Activated B cell treated with CpG ODN at 0.5 μM for 24 hours (primary cell): ENCODE results near the gene NRXN2. TPM values are rescaled to one million over a fixed set of nuclear protein-coding genes. Genes with fewer than 3 reads are reported as not detected.

Source experiments
- ATAC-seq: fragments of 200-7000 bp; cut with Tn5 transposase; one replicate; pipeline ENCODE4 v1.10.0; 2021; ENCODE audit warnings: low read depth, mild to moderate bottlenecking, moderate library complexity
- CTCF ChIA-PET: fragments of 350-600 bp; sonication (Branson Sonifier 250); formaldehyde crosslinking; loops from one replicate; lab custom pipeline; 2021; ENCODE audit warnings: antibody characterized with exemption; lab: Charles Lee
- POLR2A ChIA-PET: fragments of 350-600 bp; sonication (Branson Sonifier 250); formaldehyde crosslinking; loops from one replicate; lab custom pipeline; 2021; ENCODE audit warnings: antibody characterized with exemption; lab: Charles Lee
- DNase-seq: peaks from one replicate; pipeline ENCODE4 v3.0.0; 2022
- H3K27ac Mint-ChIP-seq: one replicate; pipeline ENCODE4 v1.8.0; 2020; ENCODE audit warnings: mixed read lengths
- H3K27me3 Mint-ChIP-seq: one replicate; pipeline ENCODE4 v1.8.0; 2021; ENCODE audit warnings: mixed read lengths
- H3K36me3 Mint-ChIP-seq: one replicate; pipeline ENCODE4 v1.8.0; 2021; ENCODE audit warnings: low read depth, mixed read lengths
- H3K4me1 Mint-ChIP-seq: one replicate; pipeline ENCODE4 v1.8.0; 2021; ENCODE audit warnings: mixed read lengths
- H3K4me3 Mint-ChIP-seq: one replicate; pipeline ENCODE4 v1.8.0; 2020; ENCODE audit warnings: mild to moderate bottlenecking, mixed read lengths
- H3K9me3 Mint-ChIP-seq: one replicate; pipeline ENCODE4 v1.8.0; 2020; ENCODE audit warnings: mixed read lengths
- intact Hi-C: fragments of 100-400 bp; cut with micrococcal nuclease; formaldehyde crosslinking; loops from one replicate; pipeline ENCODE4 v1.15.1; 2024
- total RNA-seq: library from RNA; stranded (reverse); gene quantifications from 2 replicates; pipeline ENCODE4 v1.2.3, GENCODE V29; 2022
- TF ChIP-seq, protein P1 (sequence below): fragments of 200-600 bp; IDR thresholded peaks from one replicate; pipeline ENCODE4 v1.8.0; 2022; ENCODE audit warnings: antibody characterized with exemption, mild to moderate bottlenecking

The NRXN2 gene
- total RNA-seq, 1 donor from 2014 or later: 0.73 TPM

DNA sequence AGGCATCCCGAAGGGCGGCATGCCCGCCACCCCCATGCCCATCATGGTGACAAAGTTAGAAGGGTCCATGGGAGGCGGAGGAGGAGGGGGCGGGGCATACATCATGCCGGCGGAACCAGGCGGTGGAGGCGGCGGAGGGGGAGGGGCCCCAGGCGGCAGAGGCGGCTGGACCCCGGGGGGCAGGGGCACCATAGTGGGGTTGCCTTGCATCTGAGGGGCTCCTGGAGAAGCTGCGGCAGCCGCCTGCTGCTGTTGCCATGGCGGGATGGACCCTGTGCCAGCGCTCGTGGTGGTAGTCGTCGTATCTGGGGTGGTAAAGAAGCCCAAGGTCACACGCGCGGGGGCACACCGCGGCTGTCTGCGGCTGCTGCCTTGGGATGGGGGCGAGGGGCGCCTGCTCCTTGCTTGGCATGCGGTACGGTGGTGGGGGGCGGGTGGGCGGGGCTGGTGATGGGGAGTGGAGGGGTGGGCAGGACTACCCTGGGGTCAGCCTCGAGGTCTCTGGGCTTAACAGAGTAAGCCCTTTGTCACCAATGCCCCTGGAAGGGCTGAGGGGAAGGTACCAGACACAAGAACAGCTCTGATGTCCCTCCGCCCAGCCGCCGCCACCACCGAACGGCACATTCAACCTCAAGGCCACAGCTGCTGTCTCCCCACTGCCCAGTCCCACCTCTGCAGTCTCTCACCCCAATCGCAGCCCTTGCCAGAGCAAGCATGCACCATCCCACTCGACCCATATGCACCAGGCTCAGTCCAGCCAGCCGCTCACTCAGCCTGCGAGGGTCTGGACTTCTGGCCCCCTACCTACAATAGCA lies 43.1 kb upstream of the NRXN2 start:
- H3K4me1 Mint-ChIP-seq: peaks cover 91% of the 10 kb centered on the region
- H3K27me3 Mint-ChIP-seq: no peaks in the 10 kb centered on the region
- TF ChIP-seq, protein P1, sequence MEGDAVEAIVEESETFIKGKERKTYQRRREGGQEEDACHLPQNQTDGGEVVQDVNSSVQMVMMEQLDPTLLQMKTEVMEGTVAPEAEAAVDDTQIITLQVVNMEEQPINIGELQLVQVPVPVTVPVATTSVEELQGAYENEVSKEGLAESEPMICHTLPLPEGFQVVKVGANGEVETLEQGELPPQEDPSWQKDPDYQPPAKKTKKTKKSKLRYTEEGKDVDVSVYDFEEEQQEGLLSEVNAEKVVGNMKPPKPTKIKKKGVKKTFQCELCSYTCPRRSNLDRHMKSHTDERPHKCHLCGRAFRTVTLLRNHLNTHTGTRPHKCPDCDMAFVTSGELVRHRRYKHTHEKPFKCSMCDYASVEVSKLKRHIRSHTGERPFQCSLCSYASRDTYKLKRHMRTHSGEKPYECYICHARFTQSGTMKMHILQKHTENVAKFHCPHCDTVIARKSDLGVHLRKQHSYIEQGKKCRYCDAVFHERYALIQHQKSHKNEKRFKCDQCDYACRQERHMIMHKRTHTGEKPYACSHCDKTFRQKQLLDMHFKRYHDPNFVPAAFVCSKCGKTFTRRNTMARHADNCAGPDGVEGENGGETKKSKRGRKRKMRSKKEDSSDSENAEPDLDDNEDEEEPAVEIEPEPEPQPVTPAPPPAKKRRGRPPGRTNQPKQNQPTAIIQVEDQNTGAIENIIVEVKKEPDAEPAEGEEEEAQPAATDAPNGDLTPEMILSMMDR: no peak
- no peak overlapping the region for H3K27ac Mint-ChIP-seq
- no peak for DNase-seq
- ChIA-PET CTCF (interaction anchor here (4.5 kb wide), 1 partner anchor 22 kb away, joined by 24 read pairs; the partner anchor contains the start of gene RASGRP2), POLR2A (interaction anchor here (1.0 to 7.7 kb wide), 4 partner anchors 11 to 21 kb away, joined by 4 to 158 read pairs (median 6); partner anchors contain the start of genes RASGRP2 and SF1)
- H3K9me3 Mint-ChIP-seq: no peaks in the 10 kb centered on the region
- H3K36me3 Mint-ChIP-seq: peaks cover 86% of the 10 kb centered on the region
- H3K4me3 Mint-ChIP-seq: no peak overlapping the region
- intact Hi-C loops: no loop called here
- no peak for ATAC-seq

DNA sequence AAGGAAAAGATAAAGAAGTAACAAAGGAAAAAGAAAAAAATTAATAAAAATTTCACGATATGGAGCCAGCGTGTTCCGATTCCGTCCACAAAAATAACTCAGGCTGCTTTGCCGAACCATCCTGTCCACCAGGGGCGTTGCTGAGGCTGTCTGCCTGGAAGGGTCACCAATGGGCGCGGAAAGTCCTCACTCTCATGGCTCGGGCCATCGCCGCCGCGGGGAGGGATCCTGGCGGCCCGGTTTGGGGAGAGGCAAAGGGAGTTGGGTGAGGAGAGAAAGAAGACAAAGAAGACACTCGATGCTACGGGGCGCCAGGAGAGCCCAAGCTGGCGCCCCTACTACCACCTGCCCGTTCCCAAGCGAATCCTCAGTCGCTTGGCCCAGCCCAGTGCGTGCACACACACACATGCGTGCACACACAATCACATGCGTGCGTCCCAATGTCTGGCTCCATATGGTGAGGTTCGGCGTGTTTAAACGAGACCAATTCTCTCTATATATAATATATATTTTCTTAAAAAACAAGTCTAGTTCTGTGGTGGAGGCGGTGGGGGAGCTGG lies 42.4 kb upstream of the NRXN2 start:
- TF ChIP-seq, protein P1: no peak
- Mint-ChIP-seq H3K36me3 (peaks cover 83% of the 10 kb centered on the region), H3K27ac (peak overlapping the region; percentile 85), H3K4me3 (peak overlapping the region; percentile 52), H3K4me1 (peaks cover 91% of the 10 kb centered on the region), H3K27me3 (no peaks in the 10 kb centered on the region), H3K9me3 (no peaks in the 10 kb centered on the region)
- no peak for ATAC-seq
- no peak for DNase-seq
- POLR2A ChIA-PET: interaction anchor here (1.0 to 7.7 kb wide), 3 partner anchors 12 to 21 kb away, joined by 4 to 158 read pairs (median 74); partner anchors contain the start of genes RASGRP2 and SF1
- CTCF ChIA-PET: interaction anchor here (0.8 to 2.2 kb wide), 4 partner anchors 9 to 62 kb away, joined by 3 to 11 read pairs (median 6); partner anchors contain the start of gene RASGRP2
- intact Hi-C loops: no loop called here

DNA sequence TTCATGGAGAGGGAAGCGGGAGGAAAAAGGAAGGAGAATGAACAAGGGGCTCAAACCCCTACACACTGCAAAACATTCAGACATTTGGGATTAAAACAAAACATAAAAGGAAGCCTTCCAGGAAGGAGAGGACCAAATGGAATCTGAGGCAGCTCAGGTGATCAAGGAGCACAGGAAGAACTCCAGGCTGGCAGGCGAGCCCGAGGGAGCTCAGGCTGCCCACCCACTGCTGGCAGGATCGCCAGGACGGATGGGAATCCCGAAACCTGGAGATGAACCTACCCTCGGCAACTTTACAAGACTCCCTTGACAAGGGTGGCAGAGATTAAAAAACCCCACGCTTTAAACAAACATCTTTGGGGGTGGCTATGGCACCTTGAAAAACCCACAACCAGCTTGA lies 41.8 kb upstream of the NRXN2 start:
- H3K27ac Mint-ChIP-seq: peak overlapping the region; percentile 85
- no peaks in the 10 kb centered on the region for H3K27me3 Mint-ChIP-seq
- POLR2A ChIA-PET: interaction anchor here (1.0 to 7.7 kb wide), 4 partner anchors 7 to 20 kb away, joined by 4 to 158 read pairs (median 56); partner anchors contain the start of genes RASGRP2 and SF1
- intact Hi-C loops: loop anchor here (1.0 kb wide), 2 partner anchors 8 to 19 kb away; no protein-coding TSS in a partner anchor
- peaks cover 94% of the 10 kb centered on the region for H3K4me1 Mint-ChIP-seq
- DNase-seq: no peak
- H3K9me3 Mint-ChIP-seq: no peaks in the 10 kb centered on the region
- peak overlapping the region; percentile 52 for H3K4me3 Mint-ChIP-seq
- peaks cover 79% of the 10 kb centered on the region for H3K36me3 Mint-ChIP-seq
- TF ChIP-seq, protein P1: no peak
- ATAC-seq: no peak
- CTCF ChIA-PET: interaction anchor here (0.8 to 2.2 kb wide), 4 partner anchors 10 to 61 kb away, joined by 3 to 11 read pairs (median 6); partner anchors contain the start of gene RASGRP2

DNA sequence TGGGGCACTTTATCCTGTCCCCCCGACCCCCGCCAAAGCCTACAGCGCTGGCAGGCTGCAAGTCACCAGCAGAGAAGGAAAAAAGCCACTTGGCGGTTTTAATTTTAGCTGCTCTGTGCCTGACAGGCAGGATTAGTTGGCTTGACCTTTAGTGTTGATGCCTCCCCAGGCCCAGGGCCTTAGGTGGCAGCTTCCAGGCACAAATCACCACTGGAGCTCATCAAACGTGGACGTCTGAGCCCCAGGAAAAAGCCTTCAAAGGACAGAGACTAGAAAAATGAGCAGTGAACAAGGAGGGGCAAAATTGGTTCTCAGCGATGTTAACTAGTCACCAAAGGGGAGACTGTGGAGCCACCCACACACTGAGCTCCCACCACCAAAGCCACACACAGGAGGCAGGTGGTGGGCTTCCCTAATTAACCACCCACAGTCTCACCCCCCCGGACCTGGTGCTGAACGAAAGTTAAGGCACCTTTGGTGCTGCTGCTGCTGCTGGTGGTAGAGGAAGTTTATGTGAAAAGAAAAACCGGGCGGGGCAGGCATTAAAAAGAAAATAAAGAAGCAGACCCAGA lies 41.1 kb upstream of the NRXN2 start:
- peaks cover 73% of the 10 kb centered on the region for H3K36me3 Mint-ChIP-seq
- ChIA-PET POLR2A (interaction anchor here (1.2 to 7.7 kb wide), 5 partner anchors 8 to 38 kb away, joined by 4 to 158 read pairs (median 38); partner anchors contain the start of genes RASGRP2 and SF1), CTCF (interaction anchor here (1.0 to 2.3 kb wide), 6 partner anchors 13 to 60 kb away, joined by 3 to 11 read pairs (median 8); partner anchors contain the start of gene RASGRP2)
- peak overlapping the region; percentile 52 for H3K4me3 Mint-ChIP-seq
- TF ChIP-seq, protein P1: no peak
- H3K27me3 Mint-ChIP-seq: no peaks in the 10 kb centered on the region
- DNase-seq: no peak
- peak overlapping the region; percentile 85 for H3K27ac Mint-ChIP-seq
- intact Hi-C loops: loop anchor here (1.0 kb wide), 2 partner anchors 8 to 19 kb away; no protein-coding TSS in a partner anchor
- peaks cover 94% of the 10 kb centered on the region for H3K4me1 Mint-ChIP-seq
- peak; percentile 41 for ATAC-seq
- H3K9me3 Mint-ChIP-seq: no peaks in the 10 kb centered on the region
